Loucy (cell line): ENCODE measurements around the gene FAM131B.

Experiments
- CTCF ChIP-seq: fragments of 200-600 bp; sonication (generic); conservative IDR thresholded peaks from 2 replicates; pipeline ENCODE4 v1.5.1; 2014; ENCODE audit warnings: mild to moderate bottlenecking, antibody characterized with exemption, low read length
- EZH2phosphoT487 ChIP-seq: fragments of 200-600 bp; IDR thresholded peaks from 2 replicates; pipeline ENCODE4 v1.6.1; 2018; ENCODE audit warnings: antibody characterized with exemption, mild to moderate bottlenecking, moderate library complexity, borderline replicate concordance

GRCh38 chr7:143355450-143356385, 6.8 kb downstream of the FAM131B start:
- TF ChIP-seq CTCF (0 out of 2 replicates have a peak, but pooled peaks have one; percentile 10), EZH2phosphoT487 (no peak)
